GM12874 (cell line): ENCODE measurements around the gene AGMO.

Experiments
- TF ChIP-seq, protein P1 (sequence below): IDR thresholded peaks from 2 replicates; pipeline ENCODE4 v1.5.1; 2011; ENCODE audit warnings: low read depth, mild to moderate bottlenecking, control low read depth, low read length, moderate library complexity; ENCODE audit not compliant: insufficient read depth

Gene AGMO

GRCh38 chr7:15305002-15305600 lies 256.7 kb downstream of the AGMO start:
- TF ChIP-seq, protein P1, sequence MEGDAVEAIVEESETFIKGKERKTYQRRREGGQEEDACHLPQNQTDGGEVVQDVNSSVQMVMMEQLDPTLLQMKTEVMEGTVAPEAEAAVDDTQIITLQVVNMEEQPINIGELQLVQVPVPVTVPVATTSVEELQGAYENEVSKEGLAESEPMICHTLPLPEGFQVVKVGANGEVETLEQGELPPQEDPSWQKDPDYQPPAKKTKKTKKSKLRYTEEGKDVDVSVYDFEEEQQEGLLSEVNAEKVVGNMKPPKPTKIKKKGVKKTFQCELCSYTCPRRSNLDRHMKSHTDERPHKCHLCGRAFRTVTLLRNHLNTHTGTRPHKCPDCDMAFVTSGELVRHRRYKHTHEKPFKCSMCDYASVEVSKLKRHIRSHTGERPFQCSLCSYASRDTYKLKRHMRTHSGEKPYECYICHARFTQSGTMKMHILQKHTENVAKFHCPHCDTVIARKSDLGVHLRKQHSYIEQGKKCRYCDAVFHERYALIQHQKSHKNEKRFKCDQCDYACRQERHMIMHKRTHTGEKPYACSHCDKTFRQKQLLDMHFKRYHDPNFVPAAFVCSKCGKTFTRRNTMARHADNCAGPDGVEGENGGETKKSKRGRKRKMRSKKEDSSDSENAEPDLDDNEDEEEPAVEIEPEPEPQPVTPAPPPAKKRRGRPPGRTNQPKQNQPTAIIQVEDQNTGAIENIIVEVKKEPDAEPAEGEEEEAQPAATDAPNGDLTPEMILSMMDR, result peak; percentile 47; the same call in 1 of the 2 replicates

DNA sequence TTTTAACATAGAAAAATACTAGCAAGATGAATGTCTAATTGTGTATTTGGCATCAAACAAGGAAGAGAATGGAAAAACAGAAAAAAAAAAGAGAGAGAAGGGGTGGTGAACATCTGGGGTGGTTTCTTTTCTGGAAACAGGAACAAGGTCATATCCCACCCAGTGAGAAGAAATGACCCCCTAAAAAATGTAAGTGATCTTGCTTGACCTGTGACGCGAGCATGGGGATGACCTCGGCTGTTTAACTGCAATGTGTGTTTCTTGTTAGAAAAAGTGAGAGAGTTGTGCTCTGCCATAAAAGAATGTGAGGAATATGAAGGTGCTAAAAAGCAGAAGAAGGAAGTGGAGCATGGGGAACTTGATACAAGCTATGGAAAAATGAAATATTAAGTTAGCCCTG lies 258.5 kb downstream of the AGMO start:
- TF ChIP-seq, protein P1, result no peak

- TF ChIP-seq, protein P1, result no peak
Observed at GRCh38 chr7:15292138-15292537, 269.7 kb downstream of the AGMO start.

DNA sequence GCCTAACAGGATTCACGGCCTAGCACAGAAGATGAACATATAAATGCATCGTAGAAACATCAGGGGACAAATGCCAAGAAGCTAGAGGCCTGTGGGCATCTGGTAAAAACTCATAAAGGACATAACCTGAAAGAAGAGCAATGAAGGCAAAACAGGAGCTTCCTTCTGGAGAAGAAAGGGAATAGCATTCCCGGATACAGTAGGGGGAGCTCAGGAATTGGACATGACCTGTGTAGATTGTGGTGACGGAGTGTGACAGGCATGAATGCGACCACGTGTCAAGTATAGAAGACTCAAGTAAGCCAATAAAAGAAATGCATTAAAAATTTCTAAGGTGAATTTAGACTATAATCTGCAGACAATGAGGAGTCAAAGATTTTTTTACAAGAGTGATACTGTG lies 270.1 kb downstream of the AGMO start:
- TF ChIP-seq, protein P1, result no peak

DNA sequence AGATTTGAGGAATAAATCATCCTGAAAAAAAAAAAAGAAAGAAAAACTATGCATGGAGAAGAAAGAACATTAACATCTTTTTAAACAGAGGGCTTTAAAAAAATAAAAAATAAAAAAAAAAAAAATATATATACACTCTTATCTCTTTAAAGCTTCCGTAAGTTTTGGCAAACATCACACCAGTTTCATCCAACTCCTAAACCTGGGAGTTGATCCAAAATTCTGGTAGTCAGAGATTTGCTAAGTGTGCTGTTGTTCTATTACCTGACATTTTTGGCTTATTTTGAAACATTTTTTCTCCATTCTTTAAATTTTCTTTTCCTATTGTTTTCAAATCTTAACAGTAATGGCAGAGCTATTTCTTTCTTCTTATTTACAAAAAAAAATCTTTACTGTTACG lies 273.1 kb downstream of the AGMO start:
- TF ChIP-seq, protein P1, result no peak

- TF ChIP-seq, protein P1, result no peak
Observed at GRCh38 chr7:15284396-15284795, 277.4 kb downstream of the AGMO start.

- TF ChIP-seq, protein P1, result no peak
Observed at GRCh38 chr7:15280078-15280733, 281.6 kb downstream of the AGMO start.
